ENCODE measurements around the gene GLE1.

The GLE1 gene

GRCh38 chr9:128523199-128523925 is 18.8 kb downstream of the GLE1 start:
- Mint-ChIP-seq H3K4me3 (no peak overlapping the region), H3K36me3 (peaks cover 60% of the 10 kb centered on the region), H3K27me3 (no peaks in the 10 kb centered on the region), H3K27ac (no peak overlapping the region), H3K9me3 (no peaks in the 10 kb centered on the region), H3K4me1 (no peaks in the 10 kb centered on the region)
- no peak for ATAC-seq

- Mint-ChIP-seq H3K4me1 (no peaks in the 10 kb centered on the region), H3K4me3 (no peak overlapping the region), H3K9me3 (no peaks in the 10 kb centered on the region), H3K27me3 (no peaks in the 10 kb centered on the region), H3K27ac (no peak overlapping the region), H3K36me3 (peaks cover 56% of the 10 kb centered on the region)
- no peak for ATAC-seq
These were observed 22.2 kb downstream of the GLE1 start for GRCh38 chr9:128526720-128527119.

- ATAC-seq: no peak
These were observed 24.1 kb downstream of the GLE1 start for GRCh38 chr9:128528445-128529160.

GRCh38 chr9:128529191-128529590 is 24.7 kb downstream of the GLE1 start:
- Mint-ChIP-seq H3K36me3 (peaks cover 52% of the 10 kb centered on the region), H3K9me3 (no peaks in the 10 kb centered on the region), H3K27ac (no peak overlapping the region), H3K4me1 (no peaks in the 10 kb centered on the region), H3K27me3 (no peaks in the 10 kb centered on the region), H3K4me3 (no peak overlapping the region)
- ATAC-seq: no peak

More at GRCh38 chr9:128528445-128529160, 24.1 kb downstream of the GLE1 start:
- no peaks in the 10 kb centered on the region for H3K4me1 Mint-ChIP-seq
- H3K4me3 Mint-ChIP-seq: no peak overlapping the region
- H3K36me3 Mint-ChIP-seq: peaks cover 46% of the 10 kb centered on the region
- H3K27ac Mint-ChIP-seq: no peak overlapping the region
- H3K27me3 Mint-ChIP-seq: no peaks in the 10 kb centered on the region
- H3K9me3 Mint-ChIP-seq: no peaks in the 10 kb centered on the region

GRCh38 chr9:128532581-128532980 is 28.1 kb downstream of the GLE1 start:
- peaks cover 40% of the 10 kb centered on the region for H3K36me3 Mint-ChIP-seq
- H3K27ac Mint-ChIP-seq: no peak overlapping the region
- H3K9me3 Mint-ChIP-seq: no peaks in the 10 kb centered on the region
- no peak for ATAC-seq
- H3K4me1 Mint-ChIP-seq: no peaks in the 10 kb centered on the region
- H3K4me3 Mint-ChIP-seq: no peak overlapping the region
- no peaks in the 10 kb centered on the region for H3K27me3 Mint-ChIP-seq

GRCh38 chr9:128540634-128541360 is 36.3 kb downstream of the GLE1 start:
- no peak for ATAC-seq
- Mint-ChIP-seq H3K4me1 (no peaks in the 10 kb centered on the region), H3K36me3 (peaks cover 54% of the 10 kb centered on the region), H3K4me3 (no peak overlapping the region), H3K27me3 (no peaks in the 10 kb centered on the region), H3K27ac (peak overlapping the region; percentile 20), H3K9me3 (no peaks in the 10 kb centered on the region)

GRCh38 chr9:128546504-128546903 is 42.0 kb downstream of the GLE1 start:
- H3K4me3 Mint-ChIP-seq: no peak overlapping the region
- no peaks in the 10 kb centered on the region for H3K9me3 Mint-ChIP-seq
- H3K36me3 Mint-ChIP-seq: peaks cover 10% of the 10 kb centered on the region
- H3K27me3 Mint-ChIP-seq: no peaks in the 10 kb centered on the region
- H3K4me1 Mint-ChIP-seq: peaks cover 2% of the 10 kb centered on the region
- H3K27ac Mint-ChIP-seq: no peak overlapping the region
- no peak for ATAC-seq

- Mint-ChIP-seq H3K9me3 (no peaks in the 10 kb centered on the region), H3K4me1 (peaks cover 9% of the 10 kb centered on the region), H3K36me3 (no peaks in the 10 kb centered on the region), H3K27ac (no peak overlapping the region), H3K27me3 (no peaks in the 10 kb centered on the region), H3K4me3 (no peak overlapping the region)
- no peak for ATAC-seq
These were observed 44.4 kb downstream of the GLE1 start for GRCh38 chr9:128548876-128549275.

- no peak overlapping the region for H3K4me3 Mint-ChIP-seq
- no peaks in the 10 kb centered on the region for H3K9me3 Mint-ChIP-seq
- H3K27ac Mint-ChIP-seq: no peak overlapping the region
- no peak for ATAC-seq
- peaks cover 9% of the 10 kb centered on the region for H3K4me1 Mint-ChIP-seq
- no peaks in the 10 kb centered on the region for H3K36me3 Mint-ChIP-seq
- no peaks in the 10 kb centered on the region for H3K27me3 Mint-ChIP-seq
These were observed 45.7 kb downstream of the GLE1 start for GRCh38 chr9:128550226-128550625.

- no peak for ATAC-seq
- Mint-ChIP-seq H3K4me1 (peaks cover 9% of the 10 kb centered on the region), H3K4me3 (peak overlapping the region; percentile 98), H3K27ac (no peak overlapping the region), H3K27me3 (no peaks in the 10 kb centered on the region), H3K36me3 (no peaks in the 10 kb centered on the region), H3K9me3 (no peaks in the 10 kb centered on the region)
These were observed 46.5 kb downstream of the GLE1 start for GRCh38 chr9:128550770-128551656.

- ATAC-seq: no peak
- H3K27ac Mint-ChIP-seq: no peak overlapping the region
- H3K27me3 Mint-ChIP-seq: no peaks in the 10 kb centered on the region
- peaks cover 12% of the 10 kb centered on the region for H3K4me1 Mint-ChIP-seq
- no peaks in the 10 kb centered on the region for H3K36me3 Mint-ChIP-seq
- no peaks in the 10 kb centered on the region for H3K9me3 Mint-ChIP-seq
- peak overlapping the region; percentile 98 for H3K4me3 Mint-ChIP-seq
These were observed 47.2 kb downstream of the GLE1 start for GRCh38 chr9:128551657-128552152.

GRCh38 chr9:128552153-128552743 is 47.7 kb downstream of the GLE1 start, which contains the start of gene SPTAN1:
TSS of gene SPTAN1 (plus strand) at chr9:128552587. CDS start at chr9:128566741, 14,154 bp downstream.
- no peaks in the 10 kb centered on the region for H3K36me3 Mint-ChIP-seq
- no peak within 1 kb of the TSS for H3K27ac Mint-ChIP-seq
- no peaks in the 10 kb centered on the region for H3K9me3 Mint-ChIP-seq
- H3K4me3 Mint-ChIP-seq: peak within 1 kb of the TSS; percentile 98
- peaks cover 17% of the 10 kb centered on the region for H3K4me1 Mint-ChIP-seq
- peak; percentile 92 for ATAC-seq
- no peaks in the 10 kb centered on the region for H3K27me3 Mint-ChIP-seq

GRCh38 chr9:128552744-128553440 is 48.4 kb downstream of the GLE1 start:
- ATAC-seq: peak; percentile 67
- H3K27ac Mint-ChIP-seq: no peak overlapping the region
- peaks cover 23% of the 10 kb centered on the region for H3K4me1 Mint-ChIP-seq
- H3K9me3 Mint-ChIP-seq: no peaks in the 10 kb centered on the region
- no peaks in the 10 kb centered on the region for H3K27me3 Mint-ChIP-seq
- H3K36me3 Mint-ChIP-seq: no peaks in the 10 kb centered on the region
- peak overlapping the region; percentile 98 for H3K4me3 Mint-ChIP-seq

- Mint-ChIP-seq H3K27me3 (no peaks in the 10 kb centered on the region), H3K4me3 (no peak overlapping the region), H3K36me3 (no peaks in the 10 kb centered on the region), H3K4me1 (peaks cover 31% of the 10 kb centered on the region), H3K9me3 (no peaks in the 10 kb centered on the region), H3K27ac (no peak overlapping the region)
- ATAC-seq: no peak
These were observed 49.2 kb downstream of the GLE1 start for GRCh38 chr9:128553728-128554127.

Measured in stimulated activated memory B cell treated with anti-CD40 and anti-IgM and Interleukin-4, amounts not matched to agents 10 μg/mL and 1 μg/mL and 100 μg/mL, for 72 hours (primary cell).